ENCODE data around the gene RTRAF.

RTRAF gene

GRCh38 chr14:52003324-52003723, 14.0 kb downstream of the RTRAF start:
- Mint-ChIP-seq H3K27ac (no peak overlapping the region), H3K27me3 (ENCODE audit: low read depth) (no peaks in the 10 kb centered on the region), H3K9me3 (no peaks in the 10 kb centered on the region), H3K36me3 (ENCODE audit: low read depth) (peaks cover 59% of the 10 kb centered on the region), H3K4me1 (ENCODE audit: low read depth) (peaks cover 2% of the 10 kb centered on the region), H3K4me3 (no peak overlapping the region)

- H3K4me1 Mint-ChIP-seq (ENCODE audit: low read depth) = peaks cover 2% of the 10 kb centered on the region
- H3K36me3 Mint-ChIP-seq (ENCODE audit: low read depth) = peaks cover 57% of the 10 kb centered on the region
- H3K27me3 Mint-ChIP-seq (ENCODE audit: low read depth) = no peaks in the 10 kb centered on the region
- no peaks in the 10 kb centered on the region for H3K9me3 Mint-ChIP-seq
- H3K4me3 Mint-ChIP-seq = no peak overlapping the region
- no peak overlapping the region for H3K27ac Mint-ChIP-seq
These were observed 16.3 kb downstream of the RTRAF start for GRCh38 chr14:52005625-52006024.

- no peak overlapping the region for H3K27ac Mint-ChIP-seq
- H3K27me3 Mint-ChIP-seq (ENCODE audit: low read depth) = no peaks in the 10 kb centered on the region
- no peak overlapping the region for H3K4me3 Mint-ChIP-seq
- H3K4me1 Mint-ChIP-seq (ENCODE audit: low read depth) = peaks cover 2% of the 10 kb centered on the region
- no peaks in the 10 kb centered on the region for H3K9me3 Mint-ChIP-seq
- peaks cover 59% of the 10 kb centered on the region for H3K36me3 Mint-ChIP-seq (ENCODE audit: low read depth)
These were observed 17.0 kb downstream of the RTRAF start for GRCh38 chr14:52006361-52006760.

- H3K9me3 Mint-ChIP-seq = no peaks in the 10 kb centered on the region
- H3K4me3 Mint-ChIP-seq = no peak overlapping the region
- H3K36me3 Mint-ChIP-seq (ENCODE audit: low read depth) = peaks cover 61% of the 10 kb centered on the region
- peaks cover 2% of the 10 kb centered on the region for H3K4me1 Mint-ChIP-seq (ENCODE audit: low read depth)
- H3K27me3 Mint-ChIP-seq (ENCODE audit: low read depth) = no peaks in the 10 kb centered on the region
- no peak overlapping the region for H3K27ac Mint-ChIP-seq
These were observed 17.9 kb downstream of the RTRAF start for GRCh38 chr14:52007211-52007610.

- peaks cover 2% of the 10 kb centered on the region for H3K4me1 Mint-ChIP-seq (ENCODE audit: low read depth)
- H3K27ac Mint-ChIP-seq = no peak overlapping the region
- H3K36me3 Mint-ChIP-seq (ENCODE audit: low read depth) = peaks cover 59% of the 10 kb centered on the region
- H3K4me3 Mint-ChIP-seq = no peak overlapping the region
- H3K9me3 Mint-ChIP-seq = no peaks in the 10 kb centered on the region
- no peaks in the 10 kb centered on the region for H3K27me3 Mint-ChIP-seq (ENCODE audit: low read depth)
These were observed 18.3 kb downstream of the RTRAF start for GRCh38 chr14:52007637-52008036.

- no peaks in the 10 kb centered on the region for H3K9me3 Mint-ChIP-seq
- peaks cover 2% of the 10 kb centered on the region for H3K4me1 Mint-ChIP-seq (ENCODE audit: low read depth)
- H3K4me3 Mint-ChIP-seq = no peak overlapping the region
- no peaks in the 10 kb centered on the region for H3K27me3 Mint-ChIP-seq (ENCODE audit: low read depth)
- H3K36me3 Mint-ChIP-seq (ENCODE audit: low read depth) = peaks cover 55% of the 10 kb centered on the region
- no peak overlapping the region for H3K27ac Mint-ChIP-seq
These were observed 18.8 kb downstream of the RTRAF start for GRCh38 chr14:52008136-52008535.

GRCh38 chr14:52010173-52010693, 20.9 kb downstream of the RTRAF start:
- peaks cover 5% of the 10 kb centered on the region for H3K4me1 Mint-ChIP-seq (ENCODE audit: low read depth)
- H3K27me3 Mint-ChIP-seq (ENCODE audit: low read depth) = no peaks in the 10 kb centered on the region
- H3K36me3 Mint-ChIP-seq (ENCODE audit: low read depth) = peaks cover 45% of the 10 kb centered on the region
- H3K27ac Mint-ChIP-seq = no peak overlapping the region
- H3K9me3 Mint-ChIP-seq = no peaks in the 10 kb centered on the region
- no peak overlapping the region for H3K4me3 Mint-ChIP-seq

GRCh38 chr14:52011523-52011922, 22.2 kb downstream of the RTRAF start:
- no peak overlapping the region for H3K4me3 Mint-ChIP-seq
- H3K27me3 Mint-ChIP-seq (ENCODE audit: low read depth) = no peaks in the 10 kb centered on the region
- H3K9me3 Mint-ChIP-seq = no peaks in the 10 kb centered on the region
- peaks cover 5% of the 10 kb centered on the region for H3K4me1 Mint-ChIP-seq (ENCODE audit: low read depth)
- no peak overlapping the region for H3K27ac Mint-ChIP-seq
- peaks cover 32% of the 10 kb centered on the region for H3K36me3 Mint-ChIP-seq (ENCODE audit: low read depth)

GRCh38 chr14:52012635-52013034, 23.3 kb downstream of the RTRAF start:
- H3K4me3 Mint-ChIP-seq = no peak overlapping the region
- H3K27me3 Mint-ChIP-seq (ENCODE audit: low read depth) = no peaks in the 10 kb centered on the region
- H3K27ac Mint-ChIP-seq = no peak overlapping the region
- H3K9me3 Mint-ChIP-seq = no peaks in the 10 kb centered on the region
- H3K4me1 Mint-ChIP-seq (ENCODE audit: low read depth) = peaks cover 5% of the 10 kb centered on the region
- peaks cover 27% of the 10 kb centered on the region for H3K36me3 Mint-ChIP-seq (ENCODE audit: low read depth)

GRCh38 chr14:52013984-52014600, 24.7 kb downstream of the RTRAF start:
- no peak overlapping the region for H3K4me3 Mint-ChIP-seq
- H3K36me3 Mint-ChIP-seq (ENCODE audit: low read depth) = peaks cover 19% of the 10 kb centered on the region
- H3K9me3 Mint-ChIP-seq = no peaks in the 10 kb centered on the region
- no peaks in the 10 kb centered on the region for H3K27me3 Mint-ChIP-seq (ENCODE audit: low read depth)
- H3K27ac Mint-ChIP-seq = no peak overlapping the region
- peaks cover 5% of the 10 kb centered on the region for H3K4me1 Mint-ChIP-seq (ENCODE audit: low read depth)

- H3K36me3 Mint-ChIP-seq (ENCODE audit: low read depth) = peaks cover 16% of the 10 kb centered on the region
- H3K4me3 Mint-ChIP-seq = no peak overlapping the region
- H3K4me1 Mint-ChIP-seq (ENCODE audit: low read depth) = peaks cover 7% of the 10 kb centered on the region
- no peak overlapping the region for H3K27ac Mint-ChIP-seq
- H3K9me3 Mint-ChIP-seq = no peaks in the 10 kb centered on the region
- H3K27me3 Mint-ChIP-seq (ENCODE audit: low read depth) = no peaks in the 10 kb centered on the region
These were observed 25.4 kb downstream of the RTRAF start for GRCh38 chr14:52014601-52015267.

- Mint-ChIP-seq H3K27me3 (ENCODE audit: low read depth) (no peaks in the 10 kb centered on the region), H3K4me1 (ENCODE audit: low read depth) (peaks cover 14% of the 10 kb centered on the region), H3K9me3 (no peaks in the 10 kb centered on the region), H3K27ac (no peak overlapping the region), H3K36me3 (ENCODE audit: low read depth) (peaks cover 15% of the 10 kb centered on the region), H3K4me3 (no peak overlapping the region)
These were observed 26.2 kb downstream of the RTRAF start for GRCh38 chr14:52015411-52016030.

- Mint-ChIP-seq H3K27me3 (ENCODE audit: low read depth) (no peaks in the 10 kb centered on the region), H3K4me1 (ENCODE audit: low read depth) (peaks cover 36% of the 10 kb centered on the region), H3K4me3 (no peak overlapping the region), H3K9me3 (no peaks in the 10 kb centered on the region), H3K27ac (no peak overlapping the region), H3K36me3 (ENCODE audit: low read depth) (peaks cover 3% of the 10 kb centered on the region)
These were observed 28.9 kb downstream of the RTRAF start for GRCh38 chr14:52018252-52018651.

- no peaks in the 10 kb centered on the region for H3K9me3 Mint-ChIP-seq
- H3K27me3 Mint-ChIP-seq (ENCODE audit: low read depth) = no peaks in the 10 kb centered on the region
- peaks cover 33% of the 10 kb centered on the region for H3K4me1 Mint-ChIP-seq (ENCODE audit: low read depth)
- H3K27ac Mint-ChIP-seq = no peak overlapping the region
- peaks cover 2% of the 10 kb centered on the region for H3K36me3 Mint-ChIP-seq (ENCODE audit: low read depth)
- no peak overlapping the region for H3K4me3 Mint-ChIP-seq
These were observed 29.6 kb downstream of the RTRAF start for GRCh38 chr14:52018970-52019369.

GRCh38 chr14:52020161-52020714, 30.9 kb downstream of the RTRAF start:
- Mint-ChIP-seq H3K9me3 (peaks cover 7% of the 10 kb centered on the region), H3K4me3 (no peak overlapping the region), H3K4me1 (ENCODE audit: low read depth) (peaks cover 31% of the 10 kb centered on the region), H3K27ac (no peak overlapping the region), H3K36me3 (ENCODE audit: low read depth) (peaks cover 4% of the 10 kb centered on the region), H3K27me3 (ENCODE audit: low read depth) (no peaks in the 10 kb centered on the region)
